VCaP (cell line): Measurements from ENCODE around the gene GRIK3.

Experiments used
- H3K27ac ChIP-seq: fragments of 450-650 bp; 2 replicates; pipeline ENCODE4 v1.5.1; 2017
- CTCF ChIP-seq: fragments of 450-650 bp; conservative IDR thresholded peaks from 2 replicates; pipeline ENCODE4 v1.5.1; 2017; ENCODE audit warnings: mild to moderate bottlenecking, moderate library complexity

The GRIK3 gene

GRCh38 chr1:36762174-36762573, 272.1 kb downstream of the GRIK3 start:
- TF ChIP-seq CTCF = no peak
- no peak overlapping the region for H3K27ac ChIP-seq

- H3K27ac ChIP-seq = no peak overlapping the region
- no peak for TF ChIP-seq CTCF
Measured at GRCh38 chr1:36761113-36761512, 273.2 kb downstream of the GRIK3 start.

GRCh38 chr1:36760081-36760480, 274.2 kb downstream of the GRIK3 start:
- TF ChIP-seq CTCF = no peak
- H3K27ac ChIP-seq = no peak overlapping the region

GRCh38 chr1:36759355-36759754, 275.0 kb downstream of the GRIK3 start:
- no peak for TF ChIP-seq CTCF
- H3K27ac ChIP-seq = no peak overlapping the region

- no peak for TF ChIP-seq CTCF
- H3K27ac ChIP-seq = no peak overlapping the region
Measured at GRCh38 chr1:36755303-36756230, 278.7 kb downstream of the GRIK3 start.

GRCh38 chr1:36754366-36754765, 279.9 kb downstream of the GRIK3 start:
- TF ChIP-seq CTCF = no peak
- no peak overlapping the region for H3K27ac ChIP-seq

GRCh38 chr1:36753451-36753850, 280.9 kb downstream of the GRIK3 start:
- TF ChIP-seq CTCF = no peak
- no peak overlapping the region for H3K27ac ChIP-seq
